Body of pancreas (tissue), 4 donors: Measurements from ENCODE around the gene AFG3L2.

ENCODE experiments used
- CTCF ChIP-seq, 7 experiments: fragments of 450-650 bp in 4 of 7; fragments of 200-600 bp in 3 of 7; sonication (generic) in 3 of 7; IDR thresholded peaks; one replicate each; pipeline ENCODE4 v1.5.1; 2016 to 2019; ENCODE audit warnings: antibody characterized with exemption in 7 of 7
- POLR2A ChIP-seq, 3 donors: fragments of 450-650 bp; IDR thresholded peaks; one replicate each; pipeline ENCODE4 v1.6.1; 2016; ENCODE audit warnings: antibody characterized with exemption in 3 of 3, mild to moderate bottlenecking in 2 of 3

- TF ChIP-seq CTCF (IDR thresholded peaks at IDR 0.05) (no peak), POLR2A (IDR thresholded peaks at IDR 0.05) (no peak)
Measured at GRCh38 chr18:12305211-12305610, 71.8 kb downstream of the AFG3L2 start.
